RWPE2 (cell line): Measurements from ENCODE around the gene TTLL8.

Experiments used
- ATAC-seq: fragments of 200-7000 bp; cut with Tn5 transposase; 3 replicates; pipeline ENCODE4 v1.9.1; 2021; ENCODE audit warnings: low read depth
- DNase-seq: peaks from one replicate; pipeline ENCODE4 v3.0.0-alpha.2; 2020; ENCODE audit warnings: low spot score
- H3K27ac ChIP-seq: fragments of 450-650 bp; 2 replicates; pipeline ENCODE4 v1.5.1; 2017; ENCODE audit warnings: mild to moderate bottlenecking; ENCODE audit not compliant: poor library complexity, severe bottlenecking
- H3K27me3 ChIP-seq: fragments of 250-450 bp; sonication (Bioruptor Pico); 2 replicates; pipeline ENCODE4 v1.5.1; 2021; ENCODE audit warnings: mild to moderate bottlenecking, moderate library complexity; ENCODE audit not compliant: insufficient read depth, poor library complexity, severe bottlenecking
- H3K36me3 ChIP-seq: fragments of 250-450 bp; sonication (Bioruptor Pico); 2 replicates; pipeline ENCODE4 v1.5.1; 2020; ENCODE audit warnings: low read depth, mild to moderate bottlenecking, moderate library complexity
- H3K4me1 ChIP-seq: fragments of 250-450 bp; sonication (Bioruptor Pico); 2 replicates; pipeline ENCODE4 v1.5.1; 2021; ENCODE audit warnings: mild to moderate bottlenecking, moderate library complexity; ENCODE audit not compliant: insufficient read depth, poor library complexity, severe bottlenecking
- H3K4me3 ChIP-seq: fragments of 250-450 bp; sonication (Bioruptor Pico); 2 replicates; pipeline ENCODE4 v1.5.1; 2021; ENCODE audit warnings: mild to moderate bottlenecking, moderate library complexity; ENCODE audit not compliant: severe bottlenecking
- H3K9me3 ChIP-seq: fragments of 250-450 bp; sonication (Bioruptor Pico); 2 replicates; pipeline ENCODE4 v1.5.1; 2021; ENCODE audit warnings: mild to moderate bottlenecking, moderate library complexity; ENCODE audit not compliant: severe bottlenecking
- CTCF ChIP-seq: fragments of 450-650 bp; IDR thresholded peaks from one replicate; pipeline ENCODE4 v1.5.1; 2017; ENCODE audit warnings: mild to moderate bottlenecking, moderate library complexity; ENCODE audit not compliant: poor library complexity, severe bottlenecking

Gene TTLL8

DNA sequence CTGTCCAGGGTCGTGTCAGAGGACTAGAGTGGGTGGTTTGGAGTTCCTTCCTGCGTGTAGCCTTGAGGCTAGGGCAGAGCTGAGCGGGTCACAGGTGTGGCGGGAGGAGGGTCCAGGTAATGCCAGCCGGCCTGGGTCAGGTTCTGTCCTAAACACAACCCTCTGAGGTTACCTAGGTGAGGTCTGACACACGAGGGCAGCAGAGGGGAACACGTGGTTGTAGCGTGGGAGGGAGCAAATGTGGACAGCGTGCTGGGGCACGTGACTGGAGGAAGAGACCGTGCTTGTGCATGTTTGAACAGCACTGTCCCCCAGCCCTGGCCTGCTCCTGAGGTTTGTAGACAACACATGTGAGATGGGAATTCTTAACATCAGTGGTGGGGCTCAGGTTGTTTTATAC, 44.8 kb upstream of the TTLL8 start:
- Histone ChIP-seq H3K4me1 (peaks cover 11% of the 10 kb centered on the region), H3K4me3 (no peak overlapping the region), H3K27ac (no peak overlapping the region), H3K27me3 (no peaks in the 10 kb centered on the region), H3K36me3 (no peaks in the 10 kb centered on the region), H3K9me3 (no peaks in the 10 kb centered on the region)
- peak; percentile 23 for TF ChIP-seq CTCF
- ATAC-seq (peak; percentile 54), DNase-seq (no peak)

DNA sequence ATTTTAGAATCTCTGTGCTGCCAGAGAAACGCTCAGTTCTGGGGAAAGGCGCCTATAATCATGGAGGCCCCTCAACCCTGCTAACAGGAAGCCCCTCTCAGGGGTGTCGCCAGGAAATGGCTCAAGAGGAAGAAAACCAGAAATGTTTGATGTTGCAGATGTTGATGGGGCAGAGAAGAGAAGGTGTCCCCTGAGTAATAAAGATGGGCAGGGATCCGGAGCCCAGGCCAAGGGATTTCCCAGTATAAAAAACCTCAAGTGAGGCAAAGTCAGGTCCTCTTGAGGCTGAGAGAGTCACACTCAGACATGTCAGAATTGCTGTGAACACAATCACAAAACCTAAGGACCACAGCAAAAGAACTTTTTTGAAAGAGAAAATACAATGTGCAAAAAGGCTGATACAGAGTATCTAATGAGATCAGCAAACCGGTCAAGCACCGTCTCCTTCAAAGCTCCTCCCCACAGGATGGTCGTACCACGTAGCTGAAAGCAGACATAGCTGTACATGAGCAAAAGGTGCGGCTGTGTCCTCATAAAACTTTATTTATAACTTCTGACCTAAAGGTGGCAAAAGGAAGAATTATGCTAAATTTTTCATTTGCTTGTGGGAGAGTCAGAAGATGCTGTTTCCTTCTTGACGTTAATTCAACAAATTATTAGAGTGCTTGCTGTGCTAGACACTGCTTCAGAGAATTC, 43.9 kb upstream of the TTLL8 start:
- no peaks in the 10 kb centered on the region for H3K9me3 ChIP-seq
- ATAC-seq: no peak
- H3K4me1 ChIP-seq: peaks cover 11% of the 10 kb centered on the region
- no peak overlapping the region for H3K27ac ChIP-seq
- no peak overlapping the region for H3K4me3 ChIP-seq
- TF ChIP-seq CTCF: no peak
- DNase-seq: no peak
- no peaks in the 10 kb centered on the region for H3K36me3 ChIP-seq
- no peaks in the 10 kb centered on the region for H3K27me3 ChIP-seq

GRCh38 chr22:50098052-50098451, 40.0 kb upstream of the TTLL8 start:
- H3K9me3 ChIP-seq: no peaks in the 10 kb centered on the region
- TF ChIP-seq CTCF: no peak
- H3K4me1 ChIP-seq: no peaks in the 10 kb centered on the region
- DNase-seq (no peak), ATAC-seq (no peak)
- H3K4me3 ChIP-seq: no peak overlapping the region
- no peaks in the 10 kb centered on the region for H3K36me3 ChIP-seq
- H3K27ac ChIP-seq: no peak overlapping the region
- no peaks in the 10 kb centered on the region for H3K27me3 ChIP-seq

DNA sequence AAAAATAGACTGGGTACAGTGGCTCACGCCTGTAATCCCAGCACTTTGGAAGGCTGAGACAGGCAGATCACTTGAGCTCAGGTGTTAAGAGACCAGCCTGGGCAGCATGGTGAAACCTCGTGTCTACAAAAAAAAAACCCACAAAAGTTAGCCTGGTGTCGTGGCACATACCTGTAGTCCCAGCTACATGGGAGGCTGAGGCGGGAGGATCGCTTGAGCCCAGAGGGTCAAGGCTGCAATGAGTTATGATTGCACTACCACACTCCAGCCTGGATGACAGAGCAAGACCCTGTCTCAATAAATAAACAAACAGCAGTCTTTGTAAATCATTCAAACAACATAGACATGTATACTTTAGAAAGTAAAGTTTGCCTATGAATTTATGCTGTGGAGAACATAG, 34.2 kb upstream of the TTLL8 start:
- H3K27me3 ChIP-seq: no peaks in the 10 kb centered on the region
- no peak for TF ChIP-seq CTCF
- H3K4me1 ChIP-seq: no peaks in the 10 kb centered on the region
- H3K27ac ChIP-seq: no peak overlapping the region
- no peak overlapping the region for H3K4me3 ChIP-seq
- DNase-seq (no peak), ATAC-seq (no peak)
- no peaks in the 10 kb centered on the region for H3K36me3 ChIP-seq
- no peaks in the 10 kb centered on the region for H3K9me3 ChIP-seq

- no peaks in the 10 kb centered on the region for H3K4me1 ChIP-seq
- no peaks in the 10 kb centered on the region for H3K36me3 ChIP-seq
- DNase-seq (no peak), ATAC-seq (0 out of 3 replicates have a peak, but pooled peaks have one; percentile 19)
- no peaks in the 10 kb centered on the region for H3K27me3 ChIP-seq
- TF ChIP-seq CTCF: no peak
- H3K27ac ChIP-seq: no peak overlapping the region
- no peak overlapping the region for H3K4me3 ChIP-seq
- H3K9me3 ChIP-seq: no peaks in the 10 kb centered on the region
Observed at GRCh38 chr22:50091092-50091768, 33.1 kb upstream of the TTLL8 start.
